Endothelial cell of umbilical vein (primary cell): ENCODE results near the gene CCL17.

ENCODE experiments used
- CTCF ChIP-seq, 2 donors: IDR thresholded peaks; 1 replicate in 1 of 2; 2 replicates in 1 of 2; pipeline ENCODE4 v1.5.1; 2011; ENCODE audit warnings: low read length in 2 of 2, mild to moderate bottlenecking in 2 of 2, moderate library complexity in 2 of 2, control low read depth in 1 of 2, inconsistent platforms in 1 of 2, low read depth in 1 of 2; ENCODE audit not compliant: insufficient read depth in 1 of 2; ENCODE audit errors: extremely low read depth in 1 of 2
- EZH2 ChIP-seq: IDR thresholded peaks from 2 replicates; pipeline ENCODE4 v1.6.1; 2012; ENCODE audit warnings: borderline replicate concordance, low read depth, mild to moderate bottlenecking, moderate library complexity, low read length, inconsistent platforms; ENCODE audit not compliant: severe bottlenecking
- GATA2 ChIP-seq: IDR thresholded peaks from 2 replicates; pipeline ENCODE4 v1.7.0; 2011; ENCODE audit warnings: low read depth, mild to moderate bottlenecking, moderate library complexity, mixed read lengths, low read length; ENCODE audit not compliant: insufficient read length, insufficient read depth
- JUN ChIP-seq: IDR thresholded peaks from 2 replicates; pipeline ENCODE4 v1.6.1; 2011; ENCODE audit warnings: borderline replicate concordance, low read depth; ENCODE audit not compliant: insufficient read length, insufficient read depth
- MAX ChIP-seq: IDR thresholded peaks from 2 replicates; pipeline ENCODE4 v1.6.1; 2011; ENCODE audit not compliant: insufficient read depth, insufficient read length
- POLR2A ChIP-seq: IDR thresholded peaks from 2 replicates; pipeline ENCODE4 v1.6.1; 2012; ENCODE audit warnings: low read depth, mild to moderate bottlenecking, control low read depth, low read length
- POLR2AphosphoS5 ChIP-seq: IDR thresholded peaks from 2 replicates; pipeline ENCODE4 v1.6.1; 2012; ENCODE audit warnings: low read depth, mild to moderate bottlenecking, control low read depth, low read length, moderate library complexity; ENCODE audit not compliant: insufficient read depth

- TF ChIP-seq EZH2 (no peak), CTCF (IDR thresholded peaks at IDR 0.05; ENCODE audit: extremely low read depth in 1 of 2, insufficient read depth in 1 of 2, low read depth in 1 of 2, low read length in 2 of 2) (no peak), POLR2AphosphoS5 (no peak), POLR2A (no peak), MAX (no peak), GATA2 (no peak), JUN (no peak)
These were observed 13.8 kb upstream of the CCL17 start for GRCh38 chr16:57390636-57391295.
